ENCODE measurements around the gene CAPN8. TPM values are rescaled to one million over a fixed set of nuclear protein-coding genes. Genes with fewer than 3 reads are reported as not detected.

Gene CAPN8
- total RNA-seq, 1 donor from 2014 or later: 70.6 TPM

GRCh38 chr1:223504741-223505140 is 160.8 kb downstream of the CAPN8 start:
- no peaks in the 10 kb centered on the region for H3K27me3 ChIP-seq (ENCODE audit: low read depth)
- H3K9me3 ChIP-seq: no peaks in the 10 kb centered on the region
- TF ChIP-seq CTCF (IDR thresholded peaks at IDR 0.05): no peak
- intact Hi-C loops (cut with DNase I): no loop called here
- no peaks in the 10 kb centered on the region for H3K4me1 ChIP-seq
- no peak overlapping the region for H3K27ac ChIP-seq
- DNase-seq (peak; percentile 58), ATAC-seq (peak; percentile 52 to 65)
- no peak overlapping the region for H3K4me3 ChIP-seq
- no peaks in the 10 kb centered on the region for H3K36me3 ChIP-seq

- Histone ChIP-seq H3K9me3 (no peaks in the 10 kb centered on the region), H3K27me3 (ENCODE audit: low read depth) (no peaks in the 10 kb centered on the region), H3K4me3 (no peak overlapping the region), H3K4me1 (no peaks in the 10 kb centered on the region), H3K36me3 (no peaks in the 10 kb centered on the region), H3K27ac (no peak overlapping the region)
- no peak for TF ChIP-seq CTCF (IDR thresholded peaks at IDR 0.05)
- DNase-seq (no peak), ATAC-seq (no peak)
- intact Hi-C loops (cut with DNase I): no loop called here
Observed at GRCh38 chr1:223503348-223503747, 162.2 kb downstream of the CAPN8 start.

DNA sequence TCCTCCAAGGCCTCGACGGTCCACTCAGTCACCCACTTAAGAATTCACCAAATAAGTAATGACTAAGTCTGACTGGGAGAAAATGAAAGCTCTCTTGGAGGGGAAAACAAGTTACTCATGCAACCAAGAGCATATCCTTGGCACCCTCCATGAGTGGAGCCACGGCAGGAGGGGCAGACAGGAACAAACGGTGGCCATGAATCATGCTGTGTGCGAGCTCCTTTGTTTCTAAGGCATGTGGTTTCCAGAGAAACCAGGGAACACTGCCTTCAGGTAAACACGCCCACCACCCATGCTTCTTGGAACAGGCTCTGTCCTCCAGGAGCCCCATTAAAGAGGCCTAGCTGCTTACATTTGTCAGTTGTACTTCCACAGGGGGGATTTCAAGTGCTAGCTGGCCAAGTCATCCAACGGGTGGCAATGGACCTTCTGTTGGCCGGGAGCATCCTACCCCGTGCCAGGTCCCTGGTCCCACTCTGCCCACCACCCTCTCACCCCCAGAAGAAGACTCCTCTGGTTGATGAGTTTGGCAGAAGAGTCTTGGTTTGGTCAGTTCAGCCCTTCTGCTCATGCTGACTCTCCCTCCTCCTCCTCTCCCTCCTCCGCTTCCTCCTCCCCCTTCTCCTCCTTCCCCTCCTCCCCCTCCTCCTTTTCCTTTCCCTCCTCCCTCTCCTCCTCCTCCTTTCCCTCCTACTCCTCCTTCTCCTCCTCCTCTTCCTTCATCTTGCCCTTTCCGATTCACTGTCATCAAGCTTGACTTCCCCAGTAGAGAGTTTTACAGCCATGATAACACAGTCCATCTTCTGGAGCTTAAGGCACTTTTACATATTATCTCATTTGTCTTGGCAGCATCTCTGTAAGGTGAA is 164.7 kb downstream of the CAPN8 start:
- H3K9me3 ChIP-seq: no peaks in the 10 kb centered on the region
- ATAC-seq: peak; percentile 87 to 92
- intact Hi-C loops (cut with DNase I): no loop called here
- H3K4me3 ChIP-seq: no peak overlapping the region
- no peaks in the 10 kb centered on the region for H3K27me3 ChIP-seq (ENCODE audit: low read depth)
- no peaks in the 10 kb centered on the region for H3K4me1 ChIP-seq
- H3K36me3 ChIP-seq: no peaks in the 10 kb centered on the region
- no peak overlapping the region for H3K27ac ChIP-seq
- peak; percentile 61 for DNase-seq
- no peak for TF ChIP-seq CTCF (IDR thresholded peaks at IDR 0.05)

GRCh38 chr1:223496883-223497282 is 168.6 kb downstream of the CAPN8 start:
- no peak for ATAC-seq
- no peaks in the 10 kb centered on the region for H3K36me3 ChIP-seq
- no peak for DNase-seq
- H3K4me1 ChIP-seq: peaks cover 4% of the 10 kb centered on the region
- H3K27ac ChIP-seq: no peak overlapping the region
- no peak overlapping the region for H3K4me3 ChIP-seq
- no peaks in the 10 kb centered on the region for H3K9me3 ChIP-seq
- H3K27me3 ChIP-seq (ENCODE audit: low read depth): no peaks in the 10 kb centered on the region
- intact Hi-C loops (cut with DNase I): no loop called here
- TF ChIP-seq CTCF (IDR thresholded peaks at IDR 0.05): no peak

GRCh38 chr1:223494926-223495645 is 170.4 kb downstream of the CAPN8 start:
- no peak for ATAC-seq
- Histone ChIP-seq H3K27ac (no peak overlapping the region), H3K9me3 (no peaks in the 10 kb centered on the region), H3K27me3 (ENCODE audit: low read depth) (no peaks in the 10 kb centered on the region), H3K4me1 (peaks cover 4% of the 10 kb centered on the region), H3K4me3 (no peak overlapping the region), H3K36me3 (no peaks in the 10 kb centered on the region)
- intact Hi-C loops (cut with DNase I): no loop called here
- no peak for TF ChIP-seq CTCF (IDR thresholded peaks at IDR 0.05)
- no peak for DNase-seq
